Activated B cell treated with CpG ODN at 0.5 μM for 24 hours (primary cell): ENCODE results near the gene KIF19. TPM values are rescaled to one million over a fixed set of nuclear protein-coding genes. Genes with fewer than 3 reads are reported as not detected.

ENCODE experiments used
- ATAC-seq: fragments of 200-7000 bp; cut with Tn5 transposase; one replicate; pipeline ENCODE4 v1.10.0; 2021; ENCODE audit warnings: low read depth, mild to moderate bottlenecking, moderate library complexity
- CTCF ChIA-PET: fragments of 350-600 bp; sonication (Branson Sonifier 250); formaldehyde crosslinking; loops from one replicate; lab custom pipeline; 2021; ENCODE audit warnings: antibody characterized with exemption; lab: Charles Lee
- POLR2A ChIA-PET: fragments of 350-600 bp; sonication (Branson Sonifier 250); formaldehyde crosslinking; loops from one replicate; lab custom pipeline; 2021; ENCODE audit warnings: antibody characterized with exemption; lab: Charles Lee
- DNase-seq: peaks from one replicate; pipeline ENCODE4 v3.0.0; 2022
- H3K27ac Mint-ChIP-seq: one replicate; pipeline ENCODE4 v1.8.0; 2020; ENCODE audit warnings: mixed read lengths
- H3K27me3 Mint-ChIP-seq: one replicate; pipeline ENCODE4 v1.8.0; 2021; ENCODE audit warnings: mixed read lengths
- H3K36me3 Mint-ChIP-seq: one replicate; pipeline ENCODE4 v1.8.0; 2021; ENCODE audit warnings: low read depth, mixed read lengths
- H3K4me1 Mint-ChIP-seq: one replicate; pipeline ENCODE4 v1.8.0; 2021; ENCODE audit warnings: mixed read lengths
- H3K4me3 Mint-ChIP-seq: one replicate; pipeline ENCODE4 v1.8.0; 2020; ENCODE audit warnings: mild to moderate bottlenecking, mixed read lengths
- H3K9me3 Mint-ChIP-seq: one replicate; pipeline ENCODE4 v1.8.0; 2020; ENCODE audit warnings: mixed read lengths
- intact Hi-C: fragments of 100-400 bp; cut with micrococcal nuclease; formaldehyde crosslinking; loops from one replicate; pipeline ENCODE4 v1.15.1; 2024
- total RNA-seq: library from RNA; stranded (reverse); gene quantifications from 2 replicates; pipeline ENCODE4 v1.2.3, GENCODE V29; 2022
- TF ChIP-seq, protein P1 (sequence below): fragments of 200-600 bp; IDR thresholded peaks from one replicate; pipeline ENCODE4 v1.8.0; 2022; ENCODE audit warnings: antibody characterized with exemption, mild to moderate bottlenecking

Gene KIF19
- total RNA-seq, 1 donor from 2014 or later = not detected

- intact Hi-C loops = no loop called here
- TF ChIP-seq, protein P1, sequence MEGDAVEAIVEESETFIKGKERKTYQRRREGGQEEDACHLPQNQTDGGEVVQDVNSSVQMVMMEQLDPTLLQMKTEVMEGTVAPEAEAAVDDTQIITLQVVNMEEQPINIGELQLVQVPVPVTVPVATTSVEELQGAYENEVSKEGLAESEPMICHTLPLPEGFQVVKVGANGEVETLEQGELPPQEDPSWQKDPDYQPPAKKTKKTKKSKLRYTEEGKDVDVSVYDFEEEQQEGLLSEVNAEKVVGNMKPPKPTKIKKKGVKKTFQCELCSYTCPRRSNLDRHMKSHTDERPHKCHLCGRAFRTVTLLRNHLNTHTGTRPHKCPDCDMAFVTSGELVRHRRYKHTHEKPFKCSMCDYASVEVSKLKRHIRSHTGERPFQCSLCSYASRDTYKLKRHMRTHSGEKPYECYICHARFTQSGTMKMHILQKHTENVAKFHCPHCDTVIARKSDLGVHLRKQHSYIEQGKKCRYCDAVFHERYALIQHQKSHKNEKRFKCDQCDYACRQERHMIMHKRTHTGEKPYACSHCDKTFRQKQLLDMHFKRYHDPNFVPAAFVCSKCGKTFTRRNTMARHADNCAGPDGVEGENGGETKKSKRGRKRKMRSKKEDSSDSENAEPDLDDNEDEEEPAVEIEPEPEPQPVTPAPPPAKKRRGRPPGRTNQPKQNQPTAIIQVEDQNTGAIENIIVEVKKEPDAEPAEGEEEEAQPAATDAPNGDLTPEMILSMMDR = no peak
- ATAC-seq (no peak), DNase-seq (no peak)
- Mint-ChIP-seq H3K9me3 (no peaks in the 10 kb centered on the region), H3K4me3 (no peak overlapping the region), H3K27me3 (peaks cover 48% of the 10 kb centered on the region), H3K4me1 (peaks cover 9% of the 10 kb centered on the region), H3K27ac (no peak overlapping the region), H3K36me3 (no peaks in the 10 kb centered on the region)
- CTCF ChIA-PET = no interaction called here
- POLR2A ChIA-PET = no interaction called here
Observed at GRCh38 chr17:74326506-74326905, 480 bp downstream of the KIF19 start.

DNA sequence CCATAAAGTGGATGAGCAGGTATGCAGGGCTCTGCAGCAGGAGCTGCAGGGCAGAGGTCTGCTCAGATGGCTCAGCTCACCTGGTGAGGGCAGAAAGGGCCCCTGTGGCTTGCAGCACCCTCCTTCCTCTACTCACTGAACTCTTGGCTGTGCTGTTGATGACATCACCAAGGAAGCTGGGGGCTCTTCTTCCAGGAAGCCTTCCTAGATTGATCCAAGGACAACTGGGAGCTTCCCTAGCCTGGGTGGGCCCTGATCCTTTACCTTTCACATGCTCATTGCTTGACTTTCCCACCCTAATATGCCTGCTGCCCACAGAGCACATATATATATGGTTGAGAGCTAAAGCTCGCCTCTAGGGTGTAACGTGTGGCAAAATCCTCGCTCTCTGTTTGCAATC lies 2.5 kb downstream of the KIF19 start:
- Mint-ChIP-seq H3K27ac (no peak overlapping the region), H3K27me3 (peaks cover 39% of the 10 kb centered on the region)

DNA sequence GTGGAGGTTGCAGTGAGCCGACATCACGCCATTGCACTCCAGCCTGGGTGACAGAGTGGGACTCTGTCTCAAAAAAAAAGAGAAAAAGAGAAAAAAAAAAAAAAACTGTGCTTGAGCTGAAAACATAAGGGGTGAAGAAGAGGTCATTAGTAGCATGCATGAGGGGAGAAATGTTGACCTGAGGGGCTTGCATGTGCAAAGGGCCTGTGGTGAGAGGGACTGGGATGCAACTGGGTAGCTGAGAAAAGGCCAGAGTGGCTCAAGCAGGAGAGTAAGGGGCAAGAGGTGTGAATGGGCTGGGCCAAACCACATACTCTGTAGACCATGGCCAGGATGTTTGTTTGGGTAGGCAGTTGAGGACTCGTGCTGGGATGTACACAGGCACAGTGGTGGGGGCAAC lies 3.4 kb downstream of the KIF19 start:
- Mint-ChIP-seq H3K4me3 (no peak overlapping the region), H3K4me1 (peaks cover 9% of the 10 kb centered on the region), H3K27me3 (peaks cover 39% of the 10 kb centered on the region), H3K27ac (no peak overlapping the region), H3K9me3 (no peaks in the 10 kb centered on the region), H3K36me3 (no peaks in the 10 kb centered on the region)
- TF ChIP-seq, protein P1 = no peak
- POLR2A ChIA-PET = no interaction called here
- ATAC-seq (no peak), DNase-seq (no peak)
- CTCF ChIA-PET = no interaction called here
- intact Hi-C loops = no loop called here

More for the DNA sequence above, 2.5 kb downstream of the KIF19 start:
- POLR2A ChIA-PET = no interaction called here
- CTCF ChIA-PET = no interaction called here
- TF ChIP-seq, protein P1 = no peak
- ATAC-seq (no peak), DNase-seq (no peak)
- Mint-ChIP-seq H3K4me1 (peaks cover 9% of the 10 kb centered on the region), H3K9me3 (no peaks in the 10 kb centered on the region), H3K36me3 (no peaks in the 10 kb centered on the region), H3K4me3 (no peak overlapping the region)
- intact Hi-C loops = no loop called here

- H3K4me1 Mint-ChIP-seq = peaks cover 7% of the 10 kb centered on the region
- ChIA-PET POLR2A (no interaction called here), CTCF (no interaction called here)
- H3K36me3 Mint-ChIP-seq = no peaks in the 10 kb centered on the region
- intact Hi-C loops = no loop called here
- H3K27me3 Mint-ChIP-seq = peaks cover 31% of the 10 kb centered on the region
- ATAC-seq (no peak), DNase-seq (no peak)
- TF ChIP-seq, protein P1 = no peak
- no peaks in the 10 kb centered on the region for H3K9me3 Mint-ChIP-seq
- no peak overlapping the region for H3K27ac Mint-ChIP-seq
- no peak overlapping the region for H3K4me3 Mint-ChIP-seq
Observed at GRCh38 chr17:74330446-74330845, 4.4 kb downstream of the KIF19 start.

DNA sequence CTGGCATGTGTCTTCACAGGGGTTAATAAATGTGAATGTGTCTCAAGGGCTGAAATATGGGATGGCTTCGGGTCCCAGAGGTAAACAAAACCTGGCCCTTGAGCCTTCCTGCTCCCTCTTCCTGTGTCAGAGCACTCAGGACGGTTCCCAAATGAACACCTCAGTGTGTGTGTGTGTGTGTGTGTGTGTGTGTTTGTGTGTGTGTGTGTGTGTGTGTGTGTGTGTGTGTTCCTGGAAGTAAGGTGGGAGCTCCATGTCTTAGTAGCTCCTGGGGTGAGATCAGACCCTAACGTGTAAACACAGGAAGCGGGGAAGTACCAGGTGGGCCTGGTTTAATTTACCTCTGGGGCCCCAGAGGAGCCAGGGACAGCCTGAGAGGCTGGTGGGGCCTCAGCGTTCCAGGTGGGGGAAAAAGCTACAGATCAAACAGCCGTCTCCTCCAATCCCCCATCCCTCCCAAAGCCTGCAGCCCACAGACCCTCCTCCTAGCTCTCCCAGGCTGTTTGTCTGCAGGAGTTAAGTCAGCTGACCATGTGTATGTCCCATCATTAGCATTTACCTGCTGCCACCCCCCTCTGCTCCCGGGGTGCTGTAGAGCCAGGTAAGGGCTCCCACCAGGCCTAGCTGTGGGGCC lies 6.1 kb downstream of the KIF19 start:
- Mint-ChIP-seq H3K27ac (no peak overlapping the region), H3K36me3 (no peaks in the 10 kb centered on the region), H3K4me3 (no peak overlapping the region), H3K4me1 (no peaks in the 10 kb centered on the region), H3K27me3 (peaks cover 23% of the 10 kb centered on the region), H3K9me3 (no peaks in the 10 kb centered on the region)
- TF ChIP-seq, protein P1 = no peak
- ChIA-PET POLR2A (interaction anchor here (0.7 kb wide), 1 partner anchor 287 kb away, joined by 3 read pairs; no protein-coding TSS in a partner anchor), CTCF (no interaction called here)
- intact Hi-C loops = no loop called here
- ATAC-seq = no peak
- DNase-seq = no peak
